Measurements from ENCODE around the gene EBLN2. TPM values are rescaled to one million over a fixed set of nuclear protein-coding genes. Genes with fewer than 3 reads are reported as not detected.

EBLN2 gene
- total RNA-seq = 18.8 TPM

DNA sequence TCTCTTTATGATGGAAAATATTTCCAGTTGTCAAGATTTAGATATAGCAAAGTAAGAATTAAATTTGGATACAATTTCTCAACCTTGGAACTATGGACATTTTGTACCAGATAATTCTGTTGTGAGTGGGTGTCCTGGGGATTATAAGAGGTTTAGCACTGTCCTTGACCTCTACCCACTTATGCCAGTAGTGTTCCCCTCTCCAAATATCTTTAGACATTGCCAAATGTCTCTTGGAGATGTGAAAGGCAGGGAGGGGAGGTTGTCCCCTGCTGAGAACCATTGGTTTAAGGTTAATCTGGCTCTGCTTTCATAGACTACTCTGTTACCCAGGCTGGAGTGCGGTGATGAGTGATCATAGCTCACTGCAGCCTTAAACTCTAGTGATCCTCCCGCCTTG, at the start of gene EBLN2:
TSS of gene EBLN2 (plus strand) at position 244 of the 400 bp plus-strand sequence. CDS start 423 bp downstream, outside the sequence.
- no peaks in the 10 kb centered on the region for H3K9me3 ChIP-seq (ENCODE audit: low read depth, low read length)
- H3K27me3 ChIP-seq (ENCODE audit: insufficient read depth, low read length) = no peaks in the 10 kb centered on the region

DNA sequence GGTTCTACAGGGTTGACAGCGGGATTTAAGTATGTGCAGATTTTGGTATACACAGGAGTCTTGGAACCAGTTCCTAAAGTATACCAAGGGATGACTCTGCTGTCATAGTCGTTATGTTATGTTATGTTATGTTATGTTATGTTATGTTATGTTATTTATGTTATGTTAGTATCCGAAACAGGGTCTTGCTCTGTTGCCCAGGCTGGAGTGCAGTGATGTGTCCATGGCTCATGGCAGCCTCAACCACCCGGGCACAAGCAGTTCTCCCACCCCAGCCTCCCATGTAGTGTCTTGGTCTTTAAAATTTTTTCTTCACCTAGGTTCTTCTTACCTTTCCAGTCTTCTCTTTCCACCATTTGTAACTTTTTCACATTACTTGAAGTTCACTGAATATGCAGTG, 43.2 kb upstream of the EBLN2 start:
- H3K4me3 ChIP-seq (ENCODE audit: low read length) = no peak overlapping the region
- no peaks in the 10 kb centered on the region for H3K9me3 ChIP-seq (ENCODE audit: low read depth, low read length)
- no peaks in the 10 kb centered on the region for H3K27me3 ChIP-seq (ENCODE audit: insufficient read depth, low read length)
- peaks cover 14% of the 10 kb centered on the region for H3K4me1 ChIP-seq (ENCODE audit: insufficient read depth, low read length)

More for the DNA sequence above, at the start of gene EBLN2:
- H3K4me3 ChIP-seq (ENCODE audit: low read length) = no peak within 1 kb of the TSS
- H3K4me1 ChIP-seq (ENCODE audit: insufficient read depth, low read length) = no peaks in the 10 kb centered on the region

- peaks cover 11% of the 10 kb centered on the region for H3K4me1 ChIP-seq (ENCODE audit: insufficient read depth, low read length)
- H3K4me3 ChIP-seq (ENCODE audit: low read length) = no peak overlapping the region
- no peaks in the 10 kb centered on the region for H3K9me3 ChIP-seq (ENCODE audit: low read depth, low read length)
- H3K27me3 ChIP-seq (ENCODE audit: insufficient read depth, low read length) = no peaks in the 10 kb centered on the region
Observed at GRCh38 chr3:73018790-73019441, 42.5 kb upstream of the EBLN2 start.

DNA sequence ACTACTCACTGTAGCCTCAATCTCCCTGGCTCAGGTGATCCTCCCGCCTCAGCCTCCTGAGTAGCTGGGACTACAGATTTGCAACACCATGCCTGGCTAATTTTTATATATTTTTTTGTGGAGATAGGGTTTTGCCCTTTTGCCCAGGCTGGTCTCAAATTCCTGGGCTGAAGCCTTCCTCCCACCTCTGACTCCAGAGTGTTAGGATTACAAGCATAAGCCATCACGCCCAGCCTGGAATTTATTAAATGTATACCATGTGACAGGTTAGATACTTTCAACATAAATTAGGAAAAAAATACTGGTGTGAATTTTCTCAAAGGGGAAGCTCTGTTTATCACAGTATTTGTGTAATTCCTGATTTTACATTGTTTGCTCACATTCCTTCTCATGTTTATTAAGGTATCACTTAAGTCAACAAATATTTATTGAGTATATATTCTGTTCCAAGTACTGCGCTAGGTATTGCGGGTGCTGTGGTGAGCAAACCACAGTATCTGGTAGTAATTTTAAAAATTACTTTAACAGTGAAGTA, 40.1 kb upstream of the EBLN2 start:
- Histone ChIP-seq H3K4me3 (ENCODE audit: low read length) (no peak overlapping the region), H3K27me3 (ENCODE audit: insufficient read depth, low read length) (no peaks in the 10 kb centered on the region), H3K4me1 (ENCODE audit: insufficient read depth, low read length) (peaks cover 11% of the 10 kb centered on the region), H3K9me3 (ENCODE audit: low read depth, low read length) (no peaks in the 10 kb centered on the region)

GRCh38 chr3:73024836-73025235, 36.6 kb upstream of the EBLN2 start:
- Histone ChIP-seq H3K4me3 (ENCODE audit: low read length) (no peak overlapping the region), H3K27me3 (ENCODE audit: insufficient read depth, low read length) (no peaks in the 10 kb centered on the region), H3K9me3 (ENCODE audit: low read depth, low read length) (no peaks in the 10 kb centered on the region), H3K4me1 (ENCODE audit: insufficient read depth, low read length) (peaks cover 28% of the 10 kb centered on the region)

DNA sequence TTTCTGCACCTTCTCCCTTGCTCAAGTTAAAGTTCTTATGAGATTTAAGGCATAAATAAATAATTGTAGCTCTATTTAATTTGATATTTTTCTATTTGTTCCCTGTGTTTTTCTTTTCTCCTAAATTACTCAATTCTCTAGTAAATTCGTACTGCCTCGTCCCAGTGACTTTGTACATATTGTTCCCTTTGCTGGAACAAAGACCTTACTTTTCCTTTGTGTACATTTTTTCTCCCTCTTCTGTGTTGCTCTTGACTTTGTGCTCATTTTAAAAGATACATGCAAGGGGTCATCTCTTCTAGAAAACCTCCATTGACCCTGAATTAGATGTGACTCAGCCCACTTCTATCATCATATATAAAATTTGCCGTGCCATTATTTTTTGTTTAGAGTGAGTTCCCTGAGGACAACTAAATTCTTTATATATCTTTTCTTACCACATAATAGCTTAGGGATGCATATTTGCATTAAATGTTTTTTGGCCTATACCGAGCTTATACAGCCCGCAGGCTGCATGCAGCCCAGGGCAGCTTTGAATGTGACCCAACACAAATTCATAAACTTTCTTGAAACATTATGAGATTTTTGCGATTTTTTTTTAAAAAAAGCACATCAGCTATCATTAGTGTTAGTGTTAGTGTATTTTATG, 35.2 kb upstream of the EBLN2 start:
- H3K9me3 ChIP-seq (ENCODE audit: low read depth, low read length) = no peaks in the 10 kb centered on the region
- no peaks in the 10 kb centered on the region for H3K27me3 ChIP-seq (ENCODE audit: insufficient read depth, low read length)
- no peak overlapping the region for H3K4me3 ChIP-seq (ENCODE audit: low read length)
- peaks cover 28% of the 10 kb centered on the region for H3K4me1 ChIP-seq (ENCODE audit: insufficient read depth, low read length)

- Histone ChIP-seq H3K27me3 (ENCODE audit: insufficient read depth, low read length) (no peaks in the 10 kb centered on the region), H3K4me1 (ENCODE audit: insufficient read depth, low read length) (peaks cover 28% of the 10 kb centered on the region), H3K9me3 (ENCODE audit: low read depth, low read length) (no peaks in the 10 kb centered on the region), H3K4me3 (ENCODE audit: low read length) (no peak overlapping the region)
Observed at GRCh38 chr3:73026760-73027113, 34.7 kb upstream of the EBLN2 start.

- H3K9me3 ChIP-seq (ENCODE audit: low read depth, low read length) = no peaks in the 10 kb centered on the region
- no peaks in the 10 kb centered on the region for H3K27me3 ChIP-seq (ENCODE audit: insufficient read depth, low read length)
- no peak overlapping the region for H3K4me3 ChIP-seq (ENCODE audit: low read length)
- peaks cover 25% of the 10 kb centered on the region for H3K4me1 ChIP-seq (ENCODE audit: insufficient read depth, low read length)
Observed at GRCh38 chr3:73028803-73029202, 32.7 kb upstream of the EBLN2 start.

DNA sequence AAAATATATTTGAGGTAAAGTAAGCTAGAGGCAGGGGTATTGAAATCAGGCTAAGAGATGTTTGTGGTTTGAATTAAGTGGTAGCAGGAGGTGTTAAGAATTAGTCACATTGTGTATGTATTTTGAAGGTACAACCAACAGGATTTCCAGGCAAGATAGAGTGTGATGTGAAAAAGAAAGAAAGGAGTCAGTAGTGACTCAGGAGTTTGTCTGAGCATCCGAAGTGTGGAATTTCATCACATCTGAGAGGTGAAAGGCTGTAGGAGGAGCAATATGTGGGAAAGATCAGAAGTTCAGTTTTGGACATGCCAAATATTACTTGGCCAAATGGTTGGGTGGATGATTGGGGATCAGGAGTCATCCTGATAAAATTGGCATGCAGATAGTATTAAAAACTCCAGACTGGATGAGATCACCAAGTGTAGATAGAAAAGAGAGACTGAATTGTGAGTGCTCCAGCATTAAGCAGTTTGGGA, 32.1 kb upstream of the EBLN2 start:
- Histone ChIP-seq H3K4me3 (ENCODE audit: low read length) (no peak overlapping the region), H3K27me3 (ENCODE audit: insufficient read depth, low read length) (no peaks in the 10 kb centered on the region), H3K4me1 (ENCODE audit: insufficient read depth, low read length) (peaks cover 28% of the 10 kb centered on the region), H3K9me3 (ENCODE audit: low read depth, low read length) (no peaks in the 10 kb centered on the region)

DNA sequence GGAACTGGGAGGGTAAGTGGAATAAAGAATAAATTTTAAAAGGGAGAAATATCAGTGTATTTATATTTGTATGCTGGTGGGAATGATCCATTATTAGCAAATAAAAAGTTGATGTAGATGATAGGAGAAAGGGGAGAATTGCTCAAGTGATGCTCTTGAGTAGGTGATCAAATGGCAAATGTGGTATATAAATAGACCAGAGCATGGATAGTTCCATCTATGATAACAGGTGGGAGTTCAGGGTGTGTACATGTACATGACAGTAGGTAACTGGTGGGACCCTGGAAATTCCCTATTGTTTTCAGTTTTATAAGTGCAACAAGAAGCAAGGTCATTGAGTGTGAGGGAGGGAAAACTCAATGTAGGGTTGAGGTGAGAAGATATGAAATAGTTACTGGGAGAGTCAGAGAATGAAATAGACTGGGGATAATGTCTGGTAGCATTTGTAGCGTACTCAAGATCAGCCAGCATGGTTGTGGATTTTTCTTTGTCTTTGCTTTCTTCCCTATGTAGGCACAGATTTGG, 31.3 kb upstream of the EBLN2 start:
- no peak overlapping the region for H3K4me3 ChIP-seq (ENCODE audit: low read length)
- H3K27me3 ChIP-seq (ENCODE audit: insufficient read depth, low read length) = no peaks in the 10 kb centered on the region
- no peaks in the 10 kb centered on the region for H3K9me3 ChIP-seq (ENCODE audit: low read depth, low read length)
- H3K4me1 ChIP-seq (ENCODE audit: insufficient read depth, low read length) = peaks cover 34% of the 10 kb centered on the region

DNA sequence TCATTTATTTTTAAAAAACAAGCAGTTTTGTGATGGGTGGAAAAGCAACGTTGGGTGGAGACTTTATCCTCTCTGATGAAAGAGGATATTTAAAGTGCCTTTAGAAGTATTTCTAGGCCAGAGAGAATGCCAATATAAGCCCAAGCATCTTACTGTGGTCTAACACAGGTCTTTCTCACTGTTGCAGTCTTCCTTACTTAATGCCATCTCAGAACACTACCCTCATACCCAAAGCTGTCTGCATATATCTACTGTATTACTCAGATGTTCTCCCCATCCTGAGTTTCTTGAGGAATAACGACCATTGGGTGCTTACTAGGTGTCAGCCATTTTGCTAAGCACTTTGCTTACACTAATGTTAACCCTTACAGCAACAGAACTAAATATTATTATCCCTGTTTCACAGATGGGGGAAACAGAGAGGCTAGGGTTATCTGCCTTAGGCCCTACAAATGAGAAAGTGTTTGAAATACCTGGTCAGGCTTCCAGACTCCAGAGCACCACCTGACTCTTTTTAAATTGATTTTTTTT, 29.8 kb upstream of the EBLN2 start:
- Histone ChIP-seq H3K9me3 (ENCODE audit: low read depth, low read length) (no peaks in the 10 kb centered on the region), H3K27me3 (ENCODE audit: insufficient read depth, low read length) (no peaks in the 10 kb centered on the region), H3K4me1 (ENCODE audit: insufficient read depth, low read length) (peaks cover 39% of the 10 kb centered on the region), H3K4me3 (ENCODE audit: low read length) (no peak overlapping the region)

GRCh38 chr3:73036694-73037591, 24.5 kb upstream of the EBLN2 start:
- no peaks in the 10 kb centered on the region for H3K27me3 ChIP-seq (ENCODE audit: insufficient read depth, low read length)
- H3K4me3 ChIP-seq (ENCODE audit: low read length) = no peak overlapping the region
- H3K4me1 ChIP-seq (ENCODE audit: insufficient read depth, low read length) = peaks cover 22% of the 10 kb centered on the region
- no peaks in the 10 kb centered on the region for H3K9me3 ChIP-seq (ENCODE audit: low read depth, low read length)

DNA sequence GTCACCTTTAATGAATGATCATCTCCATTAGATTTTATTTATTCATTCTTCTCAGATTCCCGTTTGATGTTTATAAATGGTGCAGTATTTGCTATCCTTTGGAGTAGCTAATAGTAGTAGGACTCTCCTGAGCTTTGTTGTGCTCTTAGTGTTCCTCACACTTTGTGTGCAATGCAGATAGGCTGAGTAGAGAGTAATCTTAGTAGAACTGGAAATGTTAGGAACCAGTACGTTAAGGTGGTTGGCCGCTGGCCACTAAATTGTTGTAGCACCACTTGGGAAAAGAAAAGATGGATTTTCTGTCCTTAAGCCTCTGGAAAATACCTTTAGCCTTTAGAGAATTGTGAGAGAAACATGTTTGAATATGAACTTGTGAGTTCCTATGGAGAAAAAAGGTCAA, 19.9 kb upstream of the EBLN2 start:
- Histone ChIP-seq H3K27me3 (ENCODE audit: insufficient read depth, low read length) (no peaks in the 10 kb centered on the region), H3K4me1 (ENCODE audit: insufficient read depth, low read length) (peaks cover 17% of the 10 kb centered on the region), H3K4me3 (ENCODE audit: low read length) (no peak overlapping the region), H3K9me3 (ENCODE audit: low read depth, low read length) (no peaks in the 10 kb centered on the region)

DNA sequence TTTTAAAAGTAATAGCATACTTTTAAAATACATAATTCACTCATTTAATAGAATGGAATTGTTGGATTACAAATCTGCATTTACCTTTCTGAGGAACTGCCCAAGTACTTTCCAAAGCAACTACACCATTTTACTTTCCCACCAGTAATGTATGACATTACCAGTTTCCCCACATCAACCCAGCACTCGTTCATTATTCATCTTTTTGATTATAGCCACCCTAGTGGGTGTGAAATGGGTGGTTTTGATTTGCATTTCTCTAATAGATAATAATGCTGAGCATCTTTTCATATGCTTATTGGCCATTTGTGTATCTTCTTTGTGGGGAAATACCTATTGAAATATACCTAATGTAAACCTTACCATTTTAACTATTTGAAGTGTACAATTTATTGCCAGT, 18.0 kb upstream of the EBLN2 start:
- Histone ChIP-seq H3K27me3 (ENCODE audit: insufficient read depth, low read length) (no peaks in the 10 kb centered on the region), H3K9me3 (ENCODE audit: low read depth, low read length) (no peaks in the 10 kb centered on the region), H3K4me3 (ENCODE audit: low read length) (no peak overlapping the region), H3K4me1 (ENCODE audit: insufficient read depth, low read length) (peaks cover 13% of the 10 kb centered on the region)
